SU-DHL-6 (cell line): ENCODE results near the gene AFG1L.

ENCODE experiments used
- CTCF ChIP-seq: fragments of 200-600 bp; sonication (generic); IDR thresholded peaks from one replicate; pipeline ENCODE4 v1.5.1; 2017; ENCODE audit warnings: antibody characterized with exemption, mild to moderate bottlenecking, low read length, moderate library complexity; ENCODE audit not compliant: insufficient read depth, poor library complexity, severe bottlenecking
- EZH2phosphoT487 ChIP-seq: fragments of 200-600 bp; sonication (generic), shearing (Covaris generic); conservative IDR thresholded peaks from 2 replicates; pipeline ENCODE4 v1.6.1; 2018; ENCODE audit warnings: mild to moderate bottlenecking, antibody characterized with exemption, low read length, moderate library complexity, mixed read lengths

DNA sequence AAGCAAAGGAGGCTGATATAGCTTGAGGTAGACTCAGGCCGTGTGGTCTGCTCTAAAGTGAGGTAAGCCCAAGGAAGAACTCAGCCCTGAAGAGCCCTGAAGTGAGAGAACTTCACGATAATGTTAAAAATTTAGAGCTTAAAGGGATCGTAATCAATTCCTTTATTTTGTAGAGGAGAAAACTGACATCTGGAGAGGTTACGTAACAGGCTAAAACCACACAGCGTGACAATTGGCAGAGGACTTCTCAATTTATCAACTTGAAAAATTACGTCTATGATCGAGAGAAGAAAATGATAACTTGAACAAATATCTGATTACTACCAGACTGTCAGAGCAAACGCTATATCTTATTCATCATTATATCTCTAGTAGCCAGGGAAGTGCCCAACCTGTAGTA lies 144.1 kb downstream of the AFG1L start:
- no peak for TF ChIP-seq CTCF
- TF ChIP-seq EZH2phosphoT487: no peak
